SK-N-MC (cell line): ENCODE results near the gene ANKRD11.

Experiments used
- EZH2 ChIP-seq: fragments of 200-600 bp; sonication (generic); IDR thresholded peaks from one replicate; pipeline ENCODE4 v1.6.1; 2017; ENCODE audit warnings: antibody characterized with exemption
- POLR2AphosphoS5 ChIP-seq: IDR thresholded peaks from 2 replicates; pipeline ENCODE4 v1.6.1; 2012; ENCODE audit warnings: mild to moderate bottlenecking, low read depth, low read length, borderline replicate concordance

DNA sequence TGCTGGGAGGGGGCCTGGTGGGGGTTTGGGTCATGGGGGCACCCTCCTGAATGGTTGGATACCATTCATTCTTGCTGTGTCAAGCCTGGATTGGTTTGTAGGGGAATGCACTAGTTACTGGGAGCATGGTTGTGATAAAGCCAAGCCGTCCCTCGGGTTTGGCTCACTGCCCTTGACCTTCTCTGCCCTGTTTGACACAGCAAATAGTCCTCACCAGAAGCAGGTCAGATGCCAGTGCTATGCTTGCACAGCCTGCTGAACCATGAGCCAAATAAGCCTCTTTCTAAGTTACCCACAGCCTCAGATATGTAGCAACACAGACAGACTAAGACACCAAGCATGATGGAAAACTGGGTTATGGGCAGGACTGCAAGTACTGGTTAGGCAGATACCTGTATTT lies 258.3 kb downstream of the ANKRD11 start:
- TF ChIP-seq POLR2AphosphoS5 (no peak), EZH2 (no peak)
